Measurements from ENCODE around the gene AHSG.
"Not testable (repeated sequence)": the region's sequence is repeated elsewhere in the genome, so short reads cannot be mapped to it uniquely, and the experiment has no call there.

Gene AHSG, protein sequence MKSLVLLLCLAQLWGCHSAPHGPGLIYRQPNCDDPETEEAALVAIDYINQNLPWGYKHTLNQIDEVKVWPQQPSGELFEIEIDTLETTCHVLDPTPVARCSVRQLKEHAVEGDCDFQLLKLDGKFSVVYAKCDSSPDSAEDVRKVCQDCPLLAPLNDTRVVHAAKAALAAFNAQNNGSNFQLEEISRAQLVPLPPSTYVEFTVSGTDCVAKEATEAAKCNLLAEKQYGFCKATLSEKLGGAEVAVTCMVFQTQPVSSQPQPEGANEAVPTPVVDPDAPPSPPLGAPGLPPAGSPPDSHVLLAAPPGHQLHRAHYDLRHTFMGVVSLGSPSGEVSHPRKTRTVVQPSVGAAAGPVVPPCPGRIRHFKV

DNA sequence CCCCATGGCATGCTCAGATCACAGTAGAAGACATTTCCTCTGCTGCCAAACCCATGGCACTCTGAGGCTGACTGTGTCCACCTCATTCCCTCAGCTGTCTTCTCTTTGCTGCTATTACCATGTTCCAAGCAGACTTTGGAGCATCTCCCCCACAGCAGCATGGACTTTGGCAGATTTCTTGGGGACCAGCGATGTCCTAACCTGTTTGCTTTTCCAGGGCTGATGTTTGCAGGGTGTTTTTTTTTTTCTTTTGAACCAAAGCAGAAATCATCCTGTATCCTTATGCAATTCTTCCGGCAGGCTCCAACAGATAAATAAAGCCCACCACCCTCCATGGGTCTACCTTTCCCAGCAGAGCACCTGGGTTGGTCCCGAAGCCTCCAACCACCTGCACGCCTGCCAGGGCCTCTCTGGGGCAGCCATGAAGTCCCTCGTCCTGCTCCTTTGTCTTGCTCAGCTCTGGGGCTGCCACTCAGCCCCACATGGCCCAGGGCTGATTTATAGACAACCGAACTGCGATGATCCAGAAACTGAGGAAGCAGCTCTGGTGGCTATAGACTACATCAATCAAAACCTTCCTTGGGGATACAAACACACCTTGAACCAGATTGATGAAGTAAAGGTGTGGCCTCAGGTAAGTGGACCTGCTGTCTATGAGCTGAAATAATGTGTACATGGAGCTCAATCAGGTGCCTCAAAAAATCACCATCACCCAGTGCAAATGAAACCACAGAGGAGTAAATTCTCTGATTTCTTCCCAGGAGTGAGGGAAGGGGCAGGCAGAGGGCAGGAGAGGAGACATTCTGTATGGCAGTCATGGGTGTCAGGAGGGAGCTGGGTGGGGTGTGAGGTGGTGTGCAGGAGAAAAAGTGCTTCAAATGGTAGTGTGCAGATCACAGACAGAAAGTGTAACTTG is at the start of gene AHSG:
Gene AHSG (plus strand): TSS at position 340 of the 916 bp plus-strand sequence. CDS start 82 bp downstream, at position 422.
- TF ChIP-seq, protein P1, sequence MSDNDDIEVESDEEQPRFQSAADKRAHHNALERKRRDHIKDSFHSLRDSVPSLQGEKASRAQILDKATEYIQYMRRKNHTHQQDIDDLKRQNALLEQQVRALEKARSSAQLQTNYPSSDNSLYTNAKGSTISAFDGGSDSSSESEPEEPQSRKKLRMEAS (IDR thresholded peaks at IDR 0.05; ENCODE audit: low read depth, low read length) = no peak
- TF ChIP-seq POLR2A (IDR thresholded peaks at IDR 0.05; ENCODE audit: extremely low read depth, insufficient read length) (no peak), MYC (IDR thresholded peaks at IDR 0.05; ENCODE audit: low read depth, low read length) (no peak)
- TF ChIP-seq, protein P2, sequence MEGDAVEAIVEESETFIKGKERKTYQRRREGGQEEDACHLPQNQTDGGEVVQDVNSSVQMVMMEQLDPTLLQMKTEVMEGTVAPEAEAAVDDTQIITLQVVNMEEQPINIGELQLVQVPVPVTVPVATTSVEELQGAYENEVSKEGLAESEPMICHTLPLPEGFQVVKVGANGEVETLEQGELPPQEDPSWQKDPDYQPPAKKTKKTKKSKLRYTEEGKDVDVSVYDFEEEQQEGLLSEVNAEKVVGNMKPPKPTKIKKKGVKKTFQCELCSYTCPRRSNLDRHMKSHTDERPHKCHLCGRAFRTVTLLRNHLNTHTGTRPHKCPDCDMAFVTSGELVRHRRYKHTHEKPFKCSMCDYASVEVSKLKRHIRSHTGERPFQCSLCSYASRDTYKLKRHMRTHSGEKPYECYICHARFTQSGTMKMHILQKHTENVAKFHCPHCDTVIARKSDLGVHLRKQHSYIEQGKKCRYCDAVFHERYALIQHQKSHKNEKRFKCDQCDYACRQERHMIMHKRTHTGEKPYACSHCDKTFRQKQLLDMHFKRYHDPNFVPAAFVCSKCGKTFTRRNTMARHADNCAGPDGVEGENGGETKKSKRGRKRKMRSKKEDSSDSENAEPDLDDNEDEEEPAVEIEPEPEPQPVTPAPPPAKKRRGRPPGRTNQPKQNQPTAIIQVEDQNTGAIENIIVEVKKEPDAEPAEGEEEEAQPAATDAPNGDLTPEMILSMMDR (IDR thresholded peaks at IDR 0.05; ENCODE audit: low read depth, low read length) = no peak
- DNase-seq (ENCODE audit: low read depth) = no peak
- no peak within 1 kb of the TSS for H3K4me3 ChIP-seq (ENCODE audit: low read depth, low read length)

DNA sequence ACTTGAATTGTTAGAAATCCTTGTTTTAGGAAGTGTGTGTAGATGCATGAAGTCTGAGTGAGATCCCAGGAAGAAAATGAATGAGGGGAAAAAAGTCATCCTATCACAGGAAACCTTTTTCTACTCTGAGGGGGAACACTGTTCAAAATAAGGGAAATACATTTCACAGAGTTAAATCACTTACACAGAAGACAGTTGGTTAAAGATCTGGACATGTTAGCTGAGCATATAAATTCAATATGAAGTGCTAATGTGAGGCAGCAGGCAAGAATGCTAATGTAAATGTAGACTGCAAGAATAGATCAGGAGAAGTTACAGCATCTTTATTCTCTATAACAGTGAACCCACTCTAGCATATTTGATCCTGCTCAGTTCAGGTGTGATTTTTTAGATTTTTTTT is 48.3 kb upstream of the AHSG start:
- DNase-seq (ENCODE audit: low read depth) = no peak
- no peak overlapping the region for H3K4me3 ChIP-seq (ENCODE audit: low read depth, low read length)
- TF ChIP-seq MYC (IDR thresholded peaks at IDR 0.05; ENCODE audit: low read depth, low read length) (no peak), POLR2A (IDR thresholded peaks at IDR 0.05; ENCODE audit: extremely low read depth, insufficient read length) (no peak)
- TF ChIP-seq, protein P2 (IDR thresholded peaks at IDR 0.05; ENCODE audit: low read depth, low read length) = no peak
- TF ChIP-seq, protein P1 (IDR thresholded peaks at IDR 0.05; ENCODE audit: low read depth, low read length) = no peak

DNA sequence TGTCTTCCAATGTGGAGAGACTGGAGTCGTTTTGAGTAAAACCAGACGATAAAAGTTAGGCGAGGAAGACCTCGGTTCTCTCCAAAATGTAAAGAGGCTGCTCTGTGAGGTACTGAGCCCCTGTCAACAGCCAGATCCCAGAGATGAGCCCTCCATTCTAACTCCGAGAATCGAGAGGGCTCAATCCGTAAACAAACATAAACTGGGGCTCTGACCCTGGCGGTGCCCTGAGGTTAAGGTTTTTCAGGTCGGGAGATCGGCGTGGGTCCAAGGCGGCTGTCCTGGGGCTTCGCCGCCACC is 46.1 kb upstream of the AHSG start:
- no peak for TF ChIP-seq MYC (IDR thresholded peaks at IDR 0.05; ENCODE audit: low read depth, low read length)
- TF ChIP-seq, protein P2 (IDR thresholded peaks at IDR 0.05; ENCODE audit: low read depth, low read length) = no peak
- TF ChIP-seq POLR2A (IDR thresholded peaks at IDR 0.05; ENCODE audit: extremely low read depth, insufficient read length) = no peak
- TF ChIP-seq, protein P1 (IDR thresholded peaks at IDR 0.05; ENCODE audit: low read depth, low read length) = no peak
- no peak for DNase-seq (ENCODE audit: low read depth)

DNA sequence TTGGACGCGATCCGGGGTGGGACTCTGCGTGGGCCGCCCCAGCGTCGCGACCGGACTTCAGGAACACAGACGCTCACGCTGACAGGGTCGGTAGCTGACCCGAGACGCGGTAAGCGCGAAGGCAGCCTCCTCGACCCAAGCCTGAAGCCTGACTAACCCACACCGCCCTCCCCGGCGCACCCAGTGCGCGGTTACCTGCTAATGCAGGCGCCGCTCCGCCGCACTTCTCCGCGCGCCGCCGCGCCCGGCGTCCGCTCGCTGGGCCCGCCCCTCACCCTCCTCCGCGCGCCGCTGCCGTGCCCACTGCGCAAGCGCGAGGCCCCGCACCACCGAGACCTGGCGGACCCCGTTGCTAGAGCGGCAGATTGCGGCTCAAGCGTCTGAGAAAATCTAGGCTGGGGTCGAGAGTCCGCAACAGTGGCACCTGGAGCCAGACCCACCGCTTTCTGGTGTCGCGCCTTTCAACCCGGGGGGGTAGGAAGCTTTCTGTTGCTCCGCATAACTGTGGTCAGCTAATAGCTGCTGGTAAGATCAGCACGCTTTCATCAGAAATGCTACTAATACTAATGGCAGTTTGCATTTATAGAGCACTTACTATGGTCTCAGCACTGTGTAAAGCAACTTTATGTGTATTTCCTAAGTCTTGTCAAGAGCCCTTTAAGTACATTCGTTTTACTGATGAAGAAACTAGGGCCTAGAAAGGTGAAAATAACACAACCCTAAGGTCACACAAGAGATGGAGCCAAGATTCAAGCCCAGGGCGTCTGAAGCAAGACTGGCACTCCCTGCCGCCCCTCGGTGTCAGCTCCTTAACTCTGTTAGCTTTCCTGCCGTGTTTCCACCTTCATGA is 45.6 kb upstream of the AHSG start, which contains the start of gene TBCCD1:
Gene TBCCD1 (minus strand): TSS at position 268 of the 850 bp plus-strand sequence. CDS start 3,010 bp downstream, outside the sequence.
- H3K4me3 ChIP-seq (ENCODE audit: low read depth, low read length) = peak within 1 kb of the TSS; percentile 79

More for the DNA sequence above, 46.1 kb upstream of the AHSG start:
- peak overlapping the region; percentile 79 for H3K4me3 ChIP-seq (ENCODE audit: low read depth, low read length)

DNA sequence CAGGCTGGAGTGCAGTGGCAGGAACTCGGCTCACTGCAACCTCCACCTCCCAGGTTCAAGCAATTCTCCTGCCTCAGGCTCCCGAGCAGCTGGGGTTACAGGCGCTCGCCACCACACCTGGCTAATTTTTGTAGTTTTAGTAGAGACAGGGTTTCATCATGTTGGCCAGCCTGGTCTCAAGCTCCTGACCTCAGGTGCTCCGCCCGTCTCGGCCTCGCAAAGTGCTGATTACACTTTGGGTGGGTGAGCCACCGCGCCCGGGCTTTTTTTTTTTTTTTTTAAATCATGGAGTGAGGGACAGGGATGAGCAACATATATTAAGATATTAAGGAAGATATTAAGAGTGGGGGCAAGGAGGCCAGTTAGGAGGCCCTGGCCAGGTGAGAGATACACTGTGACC is 43.5 kb upstream of the AHSG start:
- not testable (repeated sequence) for DNase-seq (ENCODE audit: low read depth)
- peak overlapping the region; percentile 98 for H3K4me3 ChIP-seq (ENCODE audit: low read depth, low read length)

More for the DNA sequence above, 45.6 kb upstream of the AHSG start, which contains the start of gene TBCCD1:
- TF ChIP-seq, protein P1 (IDR thresholded peaks at IDR 0.05; ENCODE audit: low read depth, low read length) = no peak; the same call in 1 of the 2 replicates
- TF ChIP-seq MYC (IDR thresholded peaks at IDR 0.05; ENCODE audit: low read depth, low read length) (peak; percentile 71; the same call in 1 of the 2 replicates), POLR2A (IDR thresholded peaks at IDR 0.05; ENCODE audit: extremely low read depth, insufficient read length) (peak; percentile 94)
- TF ChIP-seq, protein P2 (IDR thresholded peaks at IDR 0.05; ENCODE audit: low read depth, low read length) = no peak
- peak; percentile 93 for DNase-seq (ENCODE audit: low read depth)

Data from NB4 (cell line).